NCI-H146 (cell line): Measurements from ENCODE around the gene KCNJ9.

Source experiments
- DNase-seq: peaks from one replicate; lab custom pipeline; 2025; lab: John Stamatoyannopoulos, UW

The KCNJ9 gene

GRCh38 chr1:160066829-160067745, 14.3 kb upstream of the KCNJ9 start:
- no peak for DNase-seq

DNA sequence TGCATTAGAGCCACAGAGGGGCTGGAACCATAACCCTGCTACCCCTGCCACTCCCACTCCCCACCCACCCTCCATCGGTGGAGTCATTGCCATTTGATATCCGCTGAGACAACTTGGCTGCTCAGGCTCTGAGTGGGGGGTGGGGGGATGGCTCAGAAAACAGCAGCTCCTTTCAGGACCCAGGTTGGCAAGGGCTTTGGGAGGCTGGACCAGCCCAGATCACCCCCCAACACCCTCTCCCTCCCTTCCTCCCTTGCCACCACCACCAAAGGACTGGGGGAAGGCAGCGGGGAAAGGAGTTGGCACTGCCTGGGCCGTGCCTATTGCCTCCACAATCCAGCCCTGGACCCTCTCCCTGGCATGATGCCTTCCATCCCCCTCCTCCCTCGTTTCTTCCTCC, 13.1 kb upstream of the KCNJ9 start:
- no peak for DNase-seq

GRCh38 chr1:160069460-160070231, 11.7 kb upstream of the KCNJ9 start, which contains the start of gene KCNJ10:
Gene KCNJ10, minus strand, starts transcription at chr1:160070160. Its CDS starts 27,628 bp downstream, at chr1:160042532.
- no peak for DNase-seq

DNA sequence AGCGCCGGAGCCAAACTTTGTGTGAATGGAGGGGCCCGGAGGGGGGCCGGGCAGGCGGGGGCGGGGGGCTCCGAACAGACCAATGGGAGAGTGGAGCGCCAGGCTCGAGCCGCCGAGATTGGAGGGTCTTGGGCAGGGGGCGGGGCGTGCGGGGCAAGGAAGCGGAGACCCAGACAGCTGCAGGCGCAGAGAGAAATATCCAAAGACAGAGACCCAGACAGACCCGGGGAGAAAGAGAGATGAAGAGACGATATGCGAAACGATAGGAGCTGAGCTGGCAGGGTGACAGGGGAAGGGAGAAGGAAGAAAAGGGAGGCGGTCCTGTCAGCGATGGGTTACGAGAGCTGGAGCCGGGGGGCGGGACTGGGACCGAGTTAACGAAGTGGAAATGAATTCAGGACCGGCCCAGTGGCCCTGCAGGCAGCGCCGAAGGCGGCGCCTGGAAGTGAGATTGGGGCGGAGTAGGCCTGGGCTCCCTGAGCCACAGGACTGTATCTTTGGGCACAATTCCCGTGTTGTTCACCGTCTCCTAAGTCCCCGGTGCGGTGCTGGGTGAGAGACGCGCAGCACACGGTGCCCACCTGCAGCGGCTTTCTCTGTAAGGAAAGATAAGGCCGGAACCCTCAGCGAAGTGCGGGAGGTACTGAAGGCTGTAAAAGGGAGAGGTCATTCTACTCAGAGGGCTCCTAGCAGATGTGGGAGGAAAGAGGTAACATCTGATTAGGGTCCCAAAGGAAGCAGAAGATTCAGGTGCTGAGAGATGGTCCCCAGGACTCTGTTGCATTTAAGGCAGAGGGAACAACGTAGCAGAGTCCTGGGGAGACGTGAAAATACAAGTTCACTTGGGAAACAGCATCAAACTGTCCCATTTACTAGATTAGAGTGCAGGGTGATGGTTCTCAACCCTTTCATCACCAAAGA, 10.8 kb upstream of the KCNJ9 start:
- peak; percentile 49 for DNase-seq

GRCh38 chr1:160071289-160071688, 10.0 kb upstream of the KCNJ9 start:
- DNase-seq = no peak

GRCh38 chr1:160074865-160075264, 6.5 kb upstream of the KCNJ9 start:
- DNase-seq = no peak

DNA sequence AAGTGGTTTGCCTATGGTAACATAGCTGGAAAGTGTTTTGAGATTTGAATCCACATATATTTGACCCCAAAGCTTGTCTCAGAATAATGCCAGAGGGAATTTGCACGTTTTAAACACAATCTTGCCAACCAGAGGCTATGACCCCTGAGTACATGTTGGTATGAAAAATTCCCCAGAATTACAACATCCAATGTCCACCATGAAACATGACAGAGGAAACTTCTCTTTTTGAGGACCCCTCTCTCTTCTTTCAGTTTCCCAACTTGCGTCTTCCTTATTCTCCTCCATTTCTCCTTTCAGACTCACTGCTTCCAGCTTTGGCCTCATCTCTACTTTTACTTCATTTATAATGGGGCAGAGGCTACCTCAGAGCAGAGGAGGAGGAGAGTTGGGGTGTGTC, 5.5 kb upstream of the KCNJ9 start:
- DNase-seq = no peak

DNA sequence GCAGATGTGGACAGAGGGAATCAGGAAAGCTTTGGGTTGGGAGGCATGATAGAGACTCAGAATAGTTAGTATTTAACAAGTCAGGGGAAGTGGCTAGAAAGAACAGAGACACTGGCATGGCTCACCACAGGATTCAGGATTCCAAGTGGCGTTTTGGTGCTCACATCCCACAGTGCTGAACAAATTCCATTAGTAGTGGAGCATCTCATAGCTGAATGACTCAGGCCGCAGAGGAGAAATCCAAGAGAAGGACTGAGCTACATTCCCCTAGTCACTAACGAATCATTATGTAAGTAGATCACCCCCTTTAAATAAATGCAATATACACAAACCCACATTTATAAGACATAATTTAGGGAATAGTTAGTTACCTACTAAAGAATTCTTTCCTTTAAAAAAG, 5.0 kb upstream of the KCNJ9 start:
- DNase-seq = no peak

- no peak for DNase-seq
Measured at GRCh38 chr1:160077486-160077885, 3.9 kb upstream of the KCNJ9 start.

GRCh38 chr1:160078512-160079195, 2.7 kb upstream of the KCNJ9 start:
- DNase-seq = peak; percentile 8

- no peak for DNase-seq
Measured at GRCh38 chr1:160079448-160079847, 1.9 kb upstream of the KCNJ9 start.

- DNase-seq = peak; percentile 2
Measured at GRCh38 chr1:160080381-160081100, 797 bp upstream of the KCNJ9 start.

- DNase-seq = no peak
Measured at GRCh38 chr1:160082487-160082886, 1.1 kb downstream of the KCNJ9 start.

DNA sequence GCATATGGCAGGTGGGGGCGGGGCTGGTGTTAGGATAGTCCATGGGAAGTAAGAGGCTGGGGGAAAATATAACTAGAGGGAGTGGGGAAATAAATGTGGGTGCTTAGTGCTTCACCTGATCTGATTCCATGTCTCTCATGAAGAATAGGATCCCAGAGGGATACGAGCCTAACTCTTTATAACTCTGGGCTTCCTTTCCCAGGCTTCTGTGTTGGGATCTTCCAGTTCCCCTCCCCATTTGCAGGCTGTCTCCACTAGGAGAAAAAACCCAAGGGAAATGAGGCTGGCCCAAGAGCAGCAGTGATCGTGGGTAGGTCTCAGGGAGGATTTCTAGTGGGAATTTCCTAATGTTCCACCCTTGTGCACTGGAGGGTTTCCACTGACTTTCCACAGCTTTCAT, 1.6 kb downstream of the KCNJ9 start:
- no peak for DNase-seq

GRCh38 chr1:160083968-160084770, 2.8 kb downstream of the KCNJ9 start:
- peak; percentile 82 for DNase-seq

- no peak for DNase-seq
Measured at GRCh38 chr1:160084771-160085321, 3.5 kb downstream of the KCNJ9 start.

- DNase-seq = peak; percentile 62
Measured at GRCh38 chr1:160085686-160086455, 4.5 kb downstream of the KCNJ9 start.

DNA sequence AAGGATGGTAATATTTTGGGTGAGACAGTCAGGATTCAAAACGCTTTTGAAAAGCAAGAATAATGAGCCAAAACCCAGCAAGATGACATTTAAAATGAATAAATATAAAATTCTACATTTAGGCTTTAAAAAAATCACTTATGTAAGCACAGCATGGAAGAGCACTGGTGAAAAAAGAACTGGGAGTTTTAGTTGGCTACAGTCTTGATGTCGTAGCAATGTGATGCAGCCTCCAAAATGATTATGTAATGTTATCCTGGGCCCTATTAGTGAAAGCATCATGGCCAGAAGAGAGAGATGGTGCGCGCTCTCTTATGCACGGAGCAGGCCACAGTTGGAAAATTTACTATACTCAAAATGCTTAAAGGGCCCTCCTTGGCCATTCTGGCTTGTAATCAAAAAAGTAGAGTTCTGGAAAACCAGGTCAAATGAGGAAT, 5.1 kb downstream of the KCNJ9 start:
- no peak for DNase-seq
